Erythroblast (primary cell): ENCODE measurements around the gene CANT1.

Experiments used
- GATA1 ChIP-seq: IDR thresholded peaks from 2 replicates; pipeline ENCODE4 v1.6.1; 2011; ENCODE audit warnings: low read depth, mild to moderate bottlenecking, control low read depth, low read length, moderate library complexity
- POLR2A ChIP-seq: IDR thresholded peaks from 2 replicates; pipeline ENCODE4 v1.6.1; 2011; ENCODE audit warnings: mild to moderate bottlenecking, low read length

- TF ChIP-seq POLR2A (no peak), GATA1 (no peak)
These were observed 9.0 kb downstream of the CANT1 start for GRCh38 chr17:79000396-79001189.
